MM.1S (cell line): ENCODE results near the gene ASF1A.

Source experiments
- DNase-seq: peaks from one replicate; pipeline ENCODE4 v3.0.0-alpha.2; 2015
- H2AFZ ChIP-seq: fragments of 300-600 bp; sonication (generic); 2 replicates; pipeline ENCODE4 v1.6.0; 2016; ENCODE audit warnings: antibody characterized with exemption, low read length
- H3F3A ChIP-seq: fragments of 300-600 bp; sonication (generic); 2 replicates; pipeline ENCODE4 v1.6.1; 2016; ENCODE audit warnings: mild to moderate bottlenecking, antibody characterized with exemption, low read length, moderate library complexity, mixed read lengths; ENCODE audit not compliant: insufficient read depth
- H3K27ac ChIP-seq: fragments of 300-600 bp; sonication (generic); 2 replicates; pipeline ENCODE4 v1.5.1; 2016; ENCODE audit warnings: mild to moderate bottlenecking, low read length
- H3K27me3 ChIP-seq: fragments of 300-600 bp; sonication (generic); replicated peaks from 2 replicates; pipeline ENCODE4 v1.6.0; 2016; ENCODE audit warnings: low read length; ENCODE audit not compliant: insufficient read depth
- H3K36me3 ChIP-seq: fragments of 300-600 bp; sonication (generic); replicated peaks from 2 replicates; pipeline ENCODE4 v1.6.1; 2016; ENCODE audit warnings: mild to moderate bottlenecking, low read length, mixed read lengths; ENCODE audit not compliant: insufficient read depth
- H3K4me1 ChIP-seq: fragments of 300-600 bp; sonication (generic); 2 replicates; pipeline ENCODE4 v1.6.1; 2016; ENCODE audit warnings: low read length, mixed read lengths
- H3K4me2 ChIP-seq: fragments of 300-600 bp; sonication (generic); 2 replicates; pipeline ENCODE4 v1.6.0; 2016; ENCODE audit warnings: low read depth, low read length
- H3K4me3 ChIP-seq: fragments of 300-600 bp; sonication (generic); 2 replicates; pipeline ENCODE4 v1.5.1; 2016; ENCODE audit warnings: low read length, mixed read lengths
- H3K79me2 ChIP-seq: fragments of 300-600 bp; sonication (generic); 2 replicates; pipeline ENCODE4 v1.6.1; 2016; ENCODE audit warnings: mixed run types, low read length, mixed read lengths
- H3K9ac ChIP-seq: fragments of 300-600 bp; sonication (generic); 2 replicates; pipeline ENCODE4 v1.6.1; 2016; ENCODE audit warnings: low read length, mixed read lengths
- H3K9me2 ChIP-seq: fragments of 300-600 bp; sonication (generic); replicated peaks from 2 replicates; pipeline ENCODE4 v1.6.1; 2016; ENCODE audit warnings: mild to moderate bottlenecking, low read length, mixed read lengths; ENCODE audit not compliant: insufficient read depth
- H3K9me3 ChIP-seq: fragments of 300-600 bp; sonication (generic); replicated peaks from 2 replicates; pipeline ENCODE4 v1.6.1; 2016; ENCODE audit warnings: mild to moderate bottlenecking, low read length, mixed read lengths; ENCODE audit not compliant: insufficient read depth
- H4K20me1 ChIP-seq: fragments of 300-600 bp; sonication (generic); 2 replicates; pipeline ENCODE4 v1.6.1; 2016; ENCODE audit warnings: mild to moderate bottlenecking, low read length, moderate library complexity, mixed read lengths; ENCODE audit not compliant: insufficient read depth
- CTCF ChIP-seq: fragments of 300-600 bp; sonication (generic); IDR thresholded peaks from 2 replicates; pipeline ENCODE4 v1.5.1; 2016; ENCODE audit warnings: antibody characterized with exemption, low read length, mixed read lengths
- EZH2 ChIP-seq: fragments of 300-600 bp; sonication (generic); optimal IDR thresholded peaks from 2 replicates; pipeline ENCODE3; 2017; ENCODE audit warnings: low read depth, mild to moderate bottlenecking, antibody characterized with exemption, low read length, mixed read lengths
- EZH2phosphoT487 ChIP-seq: fragments of 300-600 bp; sonication (generic); IDR thresholded peaks from 2 replicates; pipeline ENCODE4 v1.6.1; 2018; ENCODE audit warnings: antibody characterized with exemption, low read length

The ASF1A gene

GRCh38 chr6:118889163-118889562, 4.8 kb upstream of the ASF1A start:
- DNase-seq: no peak
- no peaks in the 10 kb centered on the region for H4K20me1 ChIP-seq
- H3K9me3 ChIP-seq: no peaks in the 10 kb centered on the region
- no peaks in the 10 kb centered on the region for H3K27me3 ChIP-seq
- peaks cover 19% of the 10 kb centered on the region for H3K4me1 ChIP-seq
- TF ChIP-seq EZH2phosphoT487: no peak
- TF ChIP-seq CTCF: no peak
- no peak for TF ChIP-seq EZH2
- H3K4me3 ChIP-seq: no peak overlapping the region
- no peak overlapping the region for H3K9ac ChIP-seq
- H3K9me2 ChIP-seq: no peaks in the 10 kb centered on the region
- no peaks in the 10 kb centered on the region for H3K36me3 ChIP-seq
- no peak overlapping the region for H3K4me2 ChIP-seq
- no peak overlapping the region for H3K27ac ChIP-seq
- peaks cover 22% of the 10 kb centered on the region for H3K79me2 ChIP-seq
- peaks cover 15% of the 10 kb centered on the region for H3F3A ChIP-seq
- H2AFZ ChIP-seq: no peak overlapping the region

GRCh38 chr6:118890997-118891790, 2.8 kb upstream of the ASF1A start:
- no peak overlapping the region for H2AFZ ChIP-seq
- H3K79me2 ChIP-seq: peaks cover 41% of the 10 kb centered on the region
- peak overlapping the region; percentile 70; the same call in 1 of the 2 replicates for H3K4me2 ChIP-seq
- H4K20me1 ChIP-seq: no peaks in the 10 kb centered on the region
- no peak overlapping the region for H3K27ac ChIP-seq
- peaks cover 19% of the 10 kb centered on the region for H3K4me1 ChIP-seq
- no peaks in the 10 kb centered on the region for H3K36me3 ChIP-seq
- no peak overlapping the region for H3K9ac ChIP-seq
- H3K27me3 ChIP-seq: no peaks in the 10 kb centered on the region
- DNase-seq: no peak
- no peaks in the 10 kb centered on the region for H3K9me3 ChIP-seq
- H3K9me2 ChIP-seq: no peaks in the 10 kb centered on the region
- H3K4me3 ChIP-seq: no peak overlapping the region
- peaks cover 32% of the 10 kb centered on the region for H3F3A ChIP-seq
- TF ChIP-seq CTCF (no peak), EZH2phosphoT487 (no peak), EZH2 (no peak)

GRCh38 chr6:118892355-118892991, 1.5 kb upstream of the ASF1A start:
- H3K79me2 ChIP-seq: peaks cover 54% of the 10 kb centered on the region
- no peak for TF ChIP-seq EZH2
- TF ChIP-seq EZH2phosphoT487: no peak
- no peak for TF ChIP-seq CTCF
- no peaks in the 10 kb centered on the region for H4K20me1 ChIP-seq
- no peaks in the 10 kb centered on the region for H3K27me3 ChIP-seq
- H3F3A ChIP-seq: peaks cover 35% of the 10 kb centered on the region
- peak overlapping the region; percentile 81 for H3K4me3 ChIP-seq
- peak overlapping the region; percentile 86 for H3K27ac ChIP-seq
- H3K4me1 ChIP-seq: peaks cover 19% of the 10 kb centered on the region
- H2AFZ ChIP-seq: peak overlapping the region; percentile 72
- no peak for DNase-seq
- no peaks in the 10 kb centered on the region for H3K9me3 ChIP-seq
- peak overlapping the region; percentile 70 for H3K4me2 ChIP-seq
- H3K9ac ChIP-seq: peak overlapping the region; percentile 65
- H3K9me2 ChIP-seq: no peaks in the 10 kb centered on the region
- no peaks in the 10 kb centered on the region for H3K36me3 ChIP-seq
